NCI-H774 (cell line): ENCODE data around the gene VILL.
"Not testable (repeated sequence)": the region's sequence is repeated elsewhere in the genome, so short reads cannot be mapped to it uniquely, and the experiment has no call there.

Experiments used
- DNase-seq: peaks from one replicate; lab custom pipeline; 2025; lab: John Stamatoyannopoulos, UW

Gene VILL

DNA sequence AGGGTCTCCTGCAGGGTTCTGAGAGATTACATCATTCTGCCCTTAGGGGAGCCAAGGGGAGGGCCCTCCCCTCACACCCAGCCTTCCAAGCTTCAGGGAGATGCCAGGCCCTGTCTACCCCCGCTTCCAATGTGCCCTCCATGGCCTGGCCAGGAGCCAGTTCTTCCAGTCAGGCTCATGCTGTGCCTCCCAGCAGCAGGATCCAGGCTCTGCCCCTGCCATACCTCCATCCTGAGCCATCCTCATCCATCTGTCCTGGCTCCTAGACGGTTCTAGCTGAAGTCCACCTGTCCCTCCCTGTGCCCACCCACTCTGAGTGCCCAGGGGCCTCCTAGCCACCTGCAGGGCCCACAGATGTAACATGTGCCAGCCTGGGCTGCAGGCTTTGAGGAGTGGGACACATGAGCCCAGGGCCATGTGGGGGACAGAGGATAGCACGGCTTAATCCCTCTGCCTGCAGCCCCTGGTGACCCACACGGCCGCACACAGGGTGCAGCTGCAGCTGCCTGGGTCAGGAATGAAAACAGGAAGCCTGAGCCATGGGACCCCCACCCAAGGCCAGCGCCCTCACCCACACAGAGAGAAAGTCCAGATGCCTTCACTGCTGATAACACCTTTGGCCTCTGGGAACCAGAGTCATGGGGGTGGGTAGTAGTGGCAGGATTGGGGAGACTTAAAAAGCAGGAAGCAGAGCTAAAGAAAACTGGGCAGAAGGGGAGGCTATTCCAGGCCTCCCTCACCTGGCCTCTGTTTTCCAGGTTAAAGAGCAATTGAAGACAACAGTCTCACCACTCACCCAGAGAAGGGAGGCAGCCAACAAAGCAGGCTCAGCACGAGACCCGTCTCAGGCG is 27.1 kb downstream of the VILL start:
- DNase-seq: no peak

DNA sequence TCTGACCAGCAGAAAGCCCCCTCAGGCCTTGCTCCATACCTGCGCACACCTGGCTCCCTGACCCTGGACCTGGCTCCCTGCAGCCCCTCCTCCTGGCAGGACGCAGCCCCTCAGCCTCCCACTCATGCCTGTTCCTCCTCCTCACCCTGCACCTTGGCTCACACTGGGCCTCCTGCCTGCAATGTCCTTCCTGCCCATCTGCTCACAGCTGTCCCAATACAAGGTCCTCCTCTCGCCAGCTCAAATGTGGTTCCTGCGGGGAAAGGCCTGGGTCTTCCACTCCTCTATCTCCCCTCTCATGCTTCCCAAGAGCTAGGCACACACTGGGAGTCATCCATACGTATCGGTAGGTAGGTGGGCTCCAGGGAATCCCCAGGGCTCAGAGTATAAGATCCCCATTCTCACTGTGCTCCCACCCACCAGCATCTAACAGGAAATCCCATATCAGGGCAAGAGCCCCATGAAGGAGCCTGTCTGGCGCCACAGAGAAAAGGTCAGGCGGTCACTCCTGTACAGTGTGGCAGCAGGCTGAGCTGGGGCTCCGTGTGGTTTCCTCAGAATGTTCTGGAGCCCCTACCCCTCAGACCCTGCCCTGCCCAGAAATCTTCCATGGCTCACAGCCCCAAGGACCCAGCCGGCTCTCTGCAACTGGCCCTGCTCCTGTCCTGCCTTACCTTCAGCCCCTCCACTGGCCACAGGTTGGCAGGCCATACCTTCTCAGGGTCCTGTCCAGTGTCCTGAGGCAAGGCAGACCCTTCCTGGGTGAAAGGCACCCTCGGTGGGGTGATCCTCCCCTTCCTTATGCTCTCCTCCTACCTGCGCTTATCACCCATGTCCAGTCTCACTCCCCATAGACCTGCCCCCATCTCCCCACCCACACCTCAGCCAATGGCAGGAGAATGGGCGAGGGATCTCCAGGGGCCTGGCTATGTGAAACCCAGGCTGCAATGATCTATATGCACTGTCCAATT is 28.0 kb downstream of the VILL start:
- no peak for DNase-seq

DNA sequence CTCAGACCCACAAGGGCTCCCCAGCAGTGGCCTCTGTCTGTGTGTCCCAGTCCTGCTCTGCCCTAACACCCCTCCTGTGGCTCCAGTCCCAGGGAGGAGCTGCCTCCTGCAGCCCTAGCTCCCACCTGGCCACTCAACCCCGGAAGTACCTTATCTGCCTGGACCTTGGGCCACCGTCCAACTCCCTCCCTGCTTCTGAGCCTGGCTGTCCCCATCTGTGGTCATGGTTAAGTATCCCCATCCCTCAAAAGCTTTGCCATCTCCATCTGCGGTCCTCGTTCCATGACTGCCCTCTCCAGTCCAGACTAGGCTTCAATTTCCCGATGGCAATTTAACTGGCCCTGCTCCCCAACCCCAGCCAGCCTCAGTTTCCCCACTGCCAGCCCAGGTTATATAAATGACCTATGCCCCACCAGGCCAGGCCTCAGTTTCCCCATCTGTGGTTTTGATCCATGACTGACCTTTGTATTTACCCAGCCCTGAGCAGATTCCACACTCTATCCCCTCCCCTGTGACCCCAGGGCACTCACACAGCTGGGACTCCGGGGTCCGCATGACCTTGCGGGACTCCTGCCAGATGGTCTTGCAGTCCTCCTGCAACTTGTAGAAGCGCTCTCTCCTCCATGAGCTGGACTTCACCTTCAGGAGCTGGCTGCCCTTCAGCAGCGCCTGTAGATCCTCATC is 29.2 kb downstream of the VILL start:
- DNase-seq: no peak

DNA sequence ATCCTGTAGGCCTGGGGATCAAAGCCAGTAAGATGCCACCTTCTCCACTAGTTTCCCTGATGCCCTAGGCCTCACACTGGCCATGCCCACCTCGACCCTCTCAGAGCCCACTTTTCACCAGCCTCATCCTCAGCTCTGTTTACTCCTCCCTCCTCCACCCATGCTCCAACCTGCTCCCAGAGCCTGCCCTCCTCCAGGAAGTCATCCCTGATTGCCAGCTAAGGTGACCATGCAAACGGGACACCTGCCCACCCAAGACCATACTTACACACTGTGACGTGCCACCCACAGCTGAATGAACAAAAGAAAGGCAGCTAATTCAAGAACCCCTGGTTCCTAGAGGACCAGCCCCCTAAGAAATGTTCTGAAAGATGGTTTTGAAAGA is 29.7 kb downstream of the VILL start:
- no peak for DNase-seq

DNA sequence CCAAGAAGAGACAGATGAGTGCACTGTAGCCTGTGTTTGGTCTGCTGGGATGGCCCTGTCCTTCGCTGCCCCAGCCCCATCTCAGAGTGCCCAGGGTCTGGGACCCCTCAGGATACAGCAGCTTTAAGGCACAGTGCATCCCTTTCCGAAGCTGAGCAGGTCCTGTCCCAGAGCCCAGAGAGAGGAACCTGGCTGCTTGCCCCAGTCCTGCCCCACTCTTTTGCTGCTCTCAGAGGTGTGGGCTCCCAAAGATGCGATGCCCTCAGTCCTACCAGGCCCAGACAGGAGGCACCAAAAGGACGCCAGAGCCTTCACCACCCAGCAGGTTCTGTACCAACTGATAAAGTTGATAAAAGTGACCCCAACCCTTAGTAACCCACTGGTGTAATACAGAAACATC is 30.6 kb downstream of the VILL start:
- DNase-seq: no peak

DNA sequence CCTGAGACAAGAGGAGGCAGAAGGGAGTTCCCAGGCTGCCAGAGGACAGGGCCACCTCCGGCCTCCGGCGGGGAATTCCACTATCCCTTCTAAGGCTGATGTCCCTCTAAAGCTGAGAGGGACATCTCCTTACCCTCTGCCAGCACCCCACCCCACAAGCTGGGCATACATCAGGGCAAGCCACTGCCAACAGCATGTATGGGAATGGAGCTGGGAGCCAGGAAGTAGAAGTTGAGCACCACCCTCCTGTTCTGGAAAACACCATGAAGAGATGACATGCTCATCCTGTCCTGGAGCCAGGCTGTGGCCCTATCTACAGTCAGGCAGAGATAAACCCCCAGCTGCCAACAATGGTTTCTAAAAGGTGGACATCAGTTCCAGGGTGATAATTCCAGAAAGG is 31.7 kb downstream of the VILL start:
- DNase-seq: no peak

DNA sequence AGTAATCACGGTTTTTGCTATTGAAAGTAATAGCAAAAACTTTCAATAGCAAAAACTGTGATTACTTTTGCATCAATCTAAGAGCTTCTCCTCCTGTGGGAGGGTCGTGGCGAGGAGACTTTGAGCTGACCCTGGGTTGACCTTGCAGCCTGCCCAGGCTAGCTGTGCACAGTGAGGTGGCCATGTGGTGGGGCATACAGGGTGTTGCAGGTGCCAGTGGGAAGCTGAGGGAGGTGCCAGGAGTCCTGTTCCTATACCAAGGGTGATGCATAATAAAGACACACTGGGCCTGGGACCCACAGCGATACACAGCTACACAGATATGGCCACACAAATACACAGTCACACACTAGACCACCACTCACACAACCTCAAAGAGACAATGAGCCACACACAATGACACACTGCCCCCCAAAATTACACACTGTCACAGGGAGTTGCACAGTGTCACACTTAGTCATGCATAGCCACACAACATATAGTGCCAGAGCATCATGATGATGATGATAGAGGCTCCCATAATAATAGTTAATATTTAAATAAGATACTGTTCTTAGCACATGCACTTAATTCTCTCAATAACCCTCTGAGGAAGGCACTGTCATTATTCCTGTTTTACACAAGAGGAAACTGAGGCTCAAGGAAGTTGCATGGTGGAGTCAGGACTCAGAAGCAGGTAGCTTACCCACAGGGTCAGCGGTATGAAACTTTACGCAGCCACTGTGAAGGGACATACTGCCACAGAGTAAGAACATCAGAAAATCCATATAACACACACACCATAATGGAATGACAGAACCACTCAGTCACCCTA is 32.5 kb downstream of the VILL start:
- DNase-seq: no peak

DNA sequence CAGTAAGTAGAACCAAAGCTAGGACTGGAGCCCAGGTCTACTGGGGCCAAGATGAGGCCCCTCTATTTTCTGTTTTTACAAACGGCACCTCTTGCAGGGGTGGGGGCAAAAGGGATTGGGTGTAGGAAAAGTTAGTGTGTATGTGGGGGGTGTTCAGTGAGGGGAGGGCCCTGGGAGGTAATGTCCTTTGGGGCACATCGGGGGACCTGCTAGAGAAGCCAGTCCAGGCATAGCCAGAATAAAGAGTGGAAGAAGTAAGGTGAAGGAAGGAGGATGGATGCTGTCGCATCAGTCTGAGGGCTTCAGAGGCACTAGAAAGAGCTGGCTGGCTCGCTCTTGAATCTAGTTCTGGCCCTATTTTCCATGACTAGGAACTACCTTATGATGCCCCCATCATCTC is 36.3 kb downstream of the VILL start:
- no peak for DNase-seq

DNA sequence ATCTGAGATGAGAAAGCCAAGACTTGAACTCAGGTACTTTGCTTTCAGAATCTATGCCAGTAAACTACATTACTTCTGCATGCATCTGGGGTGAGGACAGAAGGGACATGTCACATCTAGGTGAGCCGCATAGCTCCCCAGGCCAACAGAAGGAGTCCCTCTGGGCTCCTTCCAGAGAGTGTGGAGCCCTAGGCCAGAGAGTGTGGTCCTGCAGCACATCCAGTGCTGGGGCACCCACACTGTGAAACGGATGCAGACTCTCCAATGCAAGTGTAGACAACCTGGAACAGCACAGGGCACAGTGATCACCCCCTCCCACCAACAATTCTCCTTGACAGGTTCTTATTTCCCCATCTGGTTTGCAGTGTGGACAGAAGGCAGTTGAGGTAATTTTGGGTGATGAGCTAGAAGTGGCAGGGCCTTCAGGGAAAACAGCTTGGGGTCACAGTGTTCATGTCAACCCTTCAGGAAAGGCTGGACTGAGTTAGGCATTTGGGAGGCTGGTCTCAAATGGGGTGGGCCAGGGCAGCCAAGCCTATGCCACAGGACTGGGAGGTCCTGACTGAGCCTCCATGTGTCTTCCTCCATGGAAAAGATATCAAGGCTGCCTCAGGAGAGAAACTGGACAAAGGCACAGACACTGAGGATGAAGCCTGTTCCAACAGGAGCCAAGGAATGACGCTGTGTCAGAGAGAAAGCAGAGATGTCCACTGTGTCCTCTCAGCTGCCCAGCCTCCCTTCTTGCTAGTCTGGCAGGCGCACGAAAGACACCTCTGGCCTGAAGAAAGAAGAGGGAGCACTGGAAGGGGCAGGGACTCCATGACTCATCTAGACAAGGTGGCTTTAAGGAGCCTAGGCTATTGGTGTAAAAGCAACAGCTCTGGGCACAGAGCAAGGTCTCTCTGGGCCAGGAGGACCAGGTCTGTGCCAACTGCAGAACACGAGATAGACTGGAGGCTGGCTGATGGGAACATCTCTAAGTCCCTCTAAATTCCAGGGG is 37.2 kb downstream of the VILL start:
- DNase-seq: no peak

DNA sequence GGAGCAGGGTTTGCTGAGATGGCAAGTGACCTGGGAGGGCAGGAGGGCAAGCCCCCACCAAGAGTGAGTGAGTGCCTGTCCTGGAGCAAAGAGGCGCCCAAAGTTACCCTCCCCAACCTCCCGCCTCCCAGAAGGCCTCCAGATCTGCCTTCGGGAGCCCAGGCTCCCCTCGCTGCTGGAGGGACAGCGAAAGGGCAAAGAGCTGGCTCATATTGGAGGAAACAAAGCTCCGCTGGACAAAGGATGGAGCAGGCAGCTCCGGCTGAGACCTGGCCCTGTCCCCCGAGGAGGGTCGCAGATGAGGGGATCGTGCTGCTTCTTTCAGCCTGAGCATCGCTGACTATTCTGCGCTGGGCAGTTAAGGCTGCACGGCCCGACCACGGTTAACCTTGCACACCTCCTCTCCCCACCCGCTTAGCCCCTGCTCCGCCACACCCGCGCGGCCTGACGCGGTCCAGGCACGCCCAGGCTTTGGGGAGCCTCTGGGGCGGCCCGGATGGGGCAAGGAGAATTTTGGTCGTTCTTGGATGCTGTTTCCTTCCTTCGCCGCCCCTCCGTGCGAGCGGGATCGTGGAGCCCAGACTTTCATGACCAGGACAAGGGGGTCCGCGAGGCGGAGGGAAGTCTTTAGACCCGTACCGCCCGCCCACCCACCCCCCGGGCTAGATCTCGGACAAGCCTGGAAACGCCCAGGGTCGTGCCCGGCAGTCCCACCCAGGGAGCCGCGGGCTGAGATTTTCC is 38.2 kb downstream of the VILL start:
- DNase-seq: no peak

DNA sequence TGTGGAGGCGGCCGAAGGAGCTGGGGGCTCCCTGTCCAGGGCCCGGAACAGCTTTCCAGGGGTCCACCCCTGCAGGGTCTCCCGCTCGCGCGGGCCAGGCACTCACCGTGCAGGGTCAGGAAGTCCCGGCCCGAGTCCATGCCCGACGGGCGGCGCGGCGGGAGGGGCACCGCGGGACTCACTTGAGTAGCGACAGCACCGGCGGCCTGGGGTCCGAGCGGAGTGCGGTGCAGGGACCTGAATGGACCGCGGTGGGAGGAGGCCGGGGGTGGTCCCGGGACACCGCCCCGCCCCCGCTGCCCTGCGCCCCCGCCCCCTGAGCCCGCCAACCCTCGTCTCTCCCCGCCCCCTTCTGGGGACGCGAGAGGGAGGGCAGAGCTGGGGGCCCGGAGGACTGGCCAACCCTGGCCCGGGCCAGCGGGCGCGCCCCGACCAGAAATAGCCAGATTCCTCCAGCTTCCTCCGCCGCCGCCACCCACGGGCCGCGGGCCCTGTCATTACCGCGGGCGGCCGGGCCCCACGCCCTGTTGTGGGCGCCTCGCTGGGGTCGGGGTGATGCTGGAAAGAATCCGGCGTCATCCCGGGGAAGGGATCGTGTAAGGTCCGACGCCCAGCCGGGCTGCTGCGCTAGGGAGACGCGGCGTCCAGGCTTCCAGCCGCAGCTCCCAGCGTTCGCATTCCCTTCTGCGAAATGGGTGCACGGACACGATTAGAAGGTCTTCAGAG is 39.0 kb downstream of the VILL start, which contains the start of gene PLCD1:
Gene PLCD1, minus strand, starts transcription at position 243 of the 726 bp plus-strand sequence. Its CDS starts 103 bp downstream, at position 140.
- no peak for DNase-seq

DNA sequence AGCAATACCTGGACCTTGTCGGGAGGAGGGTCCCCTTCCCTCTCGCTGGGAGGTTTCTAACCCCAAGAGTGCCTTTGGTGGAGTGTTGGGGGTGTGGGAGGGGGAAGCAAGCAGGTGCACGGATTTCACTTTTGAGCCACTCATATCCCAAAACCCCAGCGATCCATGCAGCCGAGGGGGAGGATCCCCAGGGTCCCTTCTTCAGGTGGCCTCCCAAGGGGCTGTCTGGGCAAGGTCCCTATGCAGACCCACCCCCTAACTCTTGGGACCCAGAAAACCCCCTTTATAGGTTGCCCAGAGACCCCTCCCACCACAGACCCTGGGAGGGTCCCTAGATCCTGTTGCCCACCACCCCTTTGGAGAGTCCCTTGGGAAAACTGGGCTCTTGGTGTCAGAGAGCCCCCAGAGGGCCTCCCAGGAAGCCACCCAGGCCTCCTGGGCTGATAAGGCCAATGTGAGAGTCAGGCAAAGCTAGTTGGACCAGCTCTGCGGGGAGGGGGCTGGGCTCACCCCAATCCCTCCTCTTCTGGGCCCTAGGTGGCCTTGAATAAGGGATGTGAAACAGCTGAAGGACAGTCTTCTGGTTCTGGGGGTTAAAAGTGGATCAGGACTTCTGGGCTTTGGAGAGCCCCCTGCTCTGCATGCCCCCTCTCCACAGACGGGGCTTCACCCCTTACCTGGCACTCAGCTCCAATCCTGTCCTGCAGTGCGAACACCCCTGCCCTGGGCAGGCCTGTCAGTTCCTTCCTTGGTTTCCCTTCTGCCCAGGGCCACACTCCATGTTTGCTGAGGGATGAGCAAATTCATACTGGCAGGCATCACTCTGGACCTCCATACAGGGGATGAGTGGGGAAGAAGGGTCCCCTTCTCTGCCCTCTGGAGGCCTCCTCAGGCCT is 39.8 kb downstream of the VILL start:
- DNase-seq: no peak

DNA sequence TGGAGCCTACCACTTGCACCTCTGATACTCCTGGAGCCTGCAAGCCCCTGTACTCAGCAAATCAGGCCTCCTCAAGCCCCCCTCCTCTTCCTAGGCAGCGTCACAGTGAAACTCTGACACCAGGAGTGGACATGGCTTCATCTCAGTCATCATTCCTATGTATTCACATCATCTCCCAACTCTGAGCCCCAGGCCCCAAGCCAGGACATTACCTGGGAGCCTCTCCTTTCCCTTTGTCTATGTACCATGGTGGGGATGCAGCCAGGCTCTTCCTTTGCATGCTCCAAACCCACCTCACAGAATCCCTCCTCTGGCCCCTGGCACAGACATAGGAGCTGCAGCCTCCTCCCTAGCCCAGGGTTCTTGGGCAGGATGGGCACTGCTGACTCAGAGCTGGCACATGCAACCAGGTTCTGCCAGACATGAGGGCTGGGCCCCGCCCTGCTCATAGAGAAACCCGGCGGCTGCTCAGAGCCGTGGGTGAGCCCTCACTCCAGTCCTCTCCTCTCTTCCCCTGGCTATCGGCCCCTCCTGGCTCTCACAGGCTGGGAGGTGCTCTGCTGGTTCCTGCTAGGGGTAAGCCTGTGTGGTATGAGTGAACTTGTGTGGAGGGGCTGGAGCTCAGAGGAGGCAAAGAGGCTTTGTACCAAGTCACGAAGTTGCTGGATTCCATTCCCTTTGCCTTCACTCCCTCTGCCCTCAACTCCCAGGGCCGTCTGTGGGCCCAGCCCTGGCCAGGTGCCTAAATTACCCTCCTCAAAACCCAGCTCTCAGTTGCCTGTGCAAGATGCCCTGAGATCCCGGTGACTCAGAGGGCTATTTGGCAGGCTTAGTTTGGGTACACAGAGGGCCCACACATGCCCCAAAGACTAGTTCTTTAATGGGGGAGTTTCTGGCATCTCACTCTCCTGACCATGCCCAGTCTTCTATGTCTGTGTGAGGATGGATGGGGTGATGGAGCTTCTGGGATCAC is 40.7 kb downstream of the VILL start:
- DNase-seq: no peak

DNA sequence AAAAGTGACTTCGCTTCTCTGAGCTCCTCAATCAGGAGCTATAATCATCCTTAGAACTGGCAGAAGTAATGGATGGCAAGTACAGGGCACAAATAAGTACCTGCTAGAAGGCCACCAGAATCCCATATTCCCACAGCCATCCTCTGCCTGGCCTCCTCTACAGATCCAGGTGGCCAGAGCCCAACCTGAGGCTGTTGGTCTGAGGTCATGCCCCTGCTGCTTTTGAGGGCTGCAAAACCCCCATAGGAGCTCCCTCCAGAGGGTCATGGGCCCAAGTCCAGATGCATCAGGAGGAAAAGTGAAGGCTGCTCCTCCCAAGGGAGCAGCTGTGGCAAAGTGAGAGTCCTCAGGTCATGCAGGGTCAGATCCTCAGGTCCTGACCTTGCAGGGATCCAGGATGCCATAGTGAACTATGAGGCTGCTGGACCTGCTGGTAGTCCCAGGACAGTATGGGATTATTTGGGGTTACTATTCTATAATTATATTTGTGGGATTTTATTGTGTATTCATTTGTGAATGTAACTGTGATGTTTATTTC is 41.8 kb downstream of the VILL start:
- DNase-seq: no peak

DNA sequence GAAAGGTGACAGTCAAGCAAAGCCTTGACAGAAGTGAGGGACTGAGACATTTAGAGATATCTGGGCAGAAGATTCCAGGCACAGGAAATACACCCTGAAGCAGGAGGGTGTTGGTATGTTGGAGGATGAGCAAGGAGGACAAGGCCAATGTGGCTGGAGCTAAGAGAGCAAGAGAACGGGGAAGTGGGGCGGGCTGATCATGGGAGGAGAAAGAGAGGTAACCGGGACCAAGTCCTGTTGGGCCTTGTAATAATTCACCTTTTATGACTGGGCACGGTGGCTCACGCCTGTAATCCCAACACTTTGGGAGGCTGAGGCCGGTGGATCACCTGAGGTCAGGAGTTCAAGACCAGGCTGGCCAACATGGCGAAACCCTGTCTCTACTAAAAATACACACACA is 43.0 kb downstream of the VILL start:
- DNase-seq: not testable (repeated sequence)

DNA sequence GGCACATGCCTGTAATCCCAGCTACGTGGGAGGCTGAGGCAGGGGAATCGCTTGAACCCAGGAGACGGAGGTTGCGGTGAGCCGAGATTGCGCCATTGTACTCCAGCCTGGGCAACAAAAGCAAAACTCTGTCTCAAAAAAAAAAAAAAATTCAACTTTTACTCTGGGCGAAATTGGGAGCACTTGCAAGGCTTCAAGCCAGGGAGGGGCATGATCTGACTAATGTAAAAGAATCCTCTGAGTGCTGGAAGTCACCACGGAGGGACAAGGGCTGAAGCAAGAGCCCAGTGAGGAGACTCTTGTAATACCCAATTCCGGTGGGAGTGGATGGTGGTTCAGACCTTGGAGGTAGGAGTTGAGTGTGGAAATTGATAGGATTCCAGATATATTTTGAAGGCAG is 43.7 kb downstream of the VILL start:
- not testable (repeated sequence) for DNase-seq
